Stimulated activated CD4-positive, alpha-beta T cell treated with anti-CD3 and anti-CD28 coated beads, Interleukin-12 subunit alpha, Interleukin-12 subunit beta, amount 100 ng/mL, for 48 hours (primary cell): ENCODE data around the gene NTSR2.

Source experiments
- DNase-seq, 3 donors: peaks; one replicate each; pipeline ENCODE4 v3.0.0-alpha.2; 2020; ENCODE audit warnings: low read depth in 2 of 3, low spot score in 1 of 3

The NTSR2 gene

GRCh38 chr2:11699686-11700670 is 30.0 kb upstream of the NTSR2 start:
- no peak for DNase-seq

- DNase-seq: no peak
Observed at GRCh38 chr2:11698009-11698922, 28.3 kb upstream of the NTSR2 start.

GRCh38 chr2:11697103-11697871 is 27.3 kb upstream of the NTSR2 start:
- no peak for DNase-seq

- DNase-seq: no peak
Observed at GRCh38 chr2:11696736-11697102, 26.7 kb upstream of the NTSR2 start.

- DNase-seq: no peak
Observed at GRCh38 chr2:11695576-11695975, 25.6 kb upstream of the NTSR2 start.

- DNase-seq: peak; percentile 33 to 79 (median 45)
Observed at GRCh38 chr2:11692966-11693521, 23.0 kb upstream of the NTSR2 start.

GRCh38 chr2:11691076-11691660 is 21.2 kb upstream of the NTSR2 start:
- DNase-seq: no peak

GRCh38 chr2:11688222-11689069 is 18.5 kb upstream of the NTSR2 start:
- peak; percentile 78 to 93 (median 80) for DNase-seq

- no peak for DNase-seq
Observed at GRCh38 chr2:11687736-11688135, 17.7 kb upstream of the NTSR2 start.

- no peak for DNase-seq
Observed at GRCh38 chr2:11685906-11686470, 16.0 kb upstream of the NTSR2 start.

GRCh38 chr2:11684894-11685460 is 15.0 kb upstream of the NTSR2 start:
- DNase-seq: no peak

GRCh38 chr2:11683966-11684365 is 14.0 kb upstream of the NTSR2 start:
- no peak for DNase-seq

GRCh38 chr2:11683476-11683875 is 13.5 kb upstream of the NTSR2 start:
- DNase-seq: no peak

- DNase-seq: no peak
Observed at GRCh38 chr2:11682590-11682915, 12.6 kb upstream of the NTSR2 start.

GRCh38 chr2:11681722-11682589 is 12.0 kb upstream of the NTSR2 start:
- peak; percentile 41 to 67 (median 49) for DNase-seq

GRCh38 chr2:11680901-11681721 is 11.1 kb upstream of the NTSR2 start:
- DNase-seq: no peak
